H1 (cell line): ENCODE data around the gene LRP5. TPM values are rescaled to one million over a fixed set of nuclear protein-coding genes. Genes with fewer than 3 reads are reported as not detected.
"Not testable (repeated sequence)": the region's sequence is repeated elsewhere in the genome, so short reads cannot be mapped to it uniquely, and the experiment has no call there.

Experiments
- CTCF ChIA-PET: fragments of 300-600 bp; sonication (Branson Sonifier 250); formaldehyde crosslinking; loops from one replicate; lab custom pipeline; 2021; ENCODE audit not compliant: partially characterized antibody; lab: Charles Lee
- POLR2A ChIA-PET: fragments of 300-600 bp; sonication (Branson Sonifier 250); formaldehyde crosslinking; loops from one replicate; lab custom pipeline; 2021; ENCODE audit warnings: inconsistent platforms; ENCODE audit not compliant: partially characterized antibody; lab: Charles Lee
- DNase-seq, 2 experiments: peaks; one replicate each; pipeline versions ENCODE4 v3.0.0 to v3.0.0-alpha.2; 2010 to 2022; ENCODE audit warnings: low spot score in 2 of 2, low read depth in 1 of 2, mixed read lengths in 1 of 2
- FAIRE-seq: peaks from 2 replicates; lab custom pipeline; 2011; peaks lifted over from hg19 to GRCh38; lab: Jason Lieb, UNC
- H2AFZ ChIP-seq: 2 replicates; pipeline ENCODE4 v1.8.1; 2012; ENCODE audit warnings: low read length, inconsistent platforms
- H2AK5ac ChIP-seq: 2 replicates; pipeline ENCODE4 v1.6.1; 2013; ENCODE audit warnings: low read depth, low read length
- H2BK120ac ChIP-seq: replicated peaks from 2 replicates; pipeline ENCODE3; 2013; ENCODE audit warnings: low read depth, low read length, inconsistent platforms
- H2BK12ac ChIP-seq: 2 replicates; pipeline ENCODE4 v1.6.1; 2013; ENCODE audit warnings: low read depth, low read length
- H2BK15ac ChIP-seq: 2 replicates; pipeline ENCODE4 v1.6.1; 2013; ENCODE audit warnings: low read length
- H2BK20ac ChIP-seq: 2 replicates; pipeline ENCODE4 v1.6.1; 2013; ENCODE audit warnings: low read length
- H2BK5ac ChIP-seq: 2 replicates; pipeline ENCODE4 v1.6.1; 2013; ENCODE audit warnings: low read depth, low read length
- H3K14ac ChIP-seq: 2 replicates; pipeline ENCODE4 v1.6.1; 2013; ENCODE audit warnings: inconsistent platforms; ENCODE audit not compliant: insufficient read length
- H3K18ac ChIP-seq: 2 replicates; pipeline ENCODE4 v1.6.1; 2013; ENCODE audit warnings: low read length; ENCODE audit errors: extremely low read depth
- H3K23ac ChIP-seq: 2 replicates; pipeline ENCODE4 v1.6.1; 2013; ENCODE audit warnings: inconsistent platforms; ENCODE audit not compliant: insufficient read length
- H3K23me2 ChIP-seq: 2 replicates; pipeline ENCODE4 v1.6.1; 2013; ENCODE audit warnings: low read depth, low read length
- H3K27ac ChIP-seq: 2 replicates; pipeline ENCODE4 v1.6.1; 2011; ENCODE audit warnings: low read depth, low read length, inconsistent platforms
- H3K27me3 ChIP-seq, 4 experiments: replicated peaks in 1 of 4; 1 replicate in 1 of 4; 2 replicates in 3 of 4; pipeline versions ENCODE4 v1.6.1 to v1.8.1; 2011 to 2013; ENCODE audit warnings: low read length in 3 of 4, mild to moderate bottlenecking in 3 of 4, inconsistent platforms in 2 of 4, mixed read lengths in 2 of 4, moderate library complexity in 1 of 4; ENCODE audit not compliant: control insufficient read depth in 3 of 4, insufficient read depth in 3 of 4; ENCODE audit errors: extremely low read depth in 1 of 4
- H3K36me3 ChIP-seq, 4 experiments: 2 replicates each; pipeline versions ENCODE4 v1.6.1 to v1.8.1; 2011 to 2013; ENCODE audit warnings: mild to moderate bottlenecking in 4 of 4, low read length in 3 of 4, moderate library complexity in 2 of 4, control low read depth in 1 of 4, inconsistent platforms in 1 of 4; ENCODE audit not compliant: insufficient read depth in 4 of 4, control insufficient read depth in 2 of 4
- H3K4ac ChIP-seq: replicated peaks from 2 replicates; pipeline ENCODE3; 2013; ENCODE audit warnings: low read length, low read depth, mixed read lengths, inconsistent platforms; ENCODE audit not compliant: insufficient read length
- H3K4me1 ChIP-seq, 4 experiments: replicated peaks in 1 of 4; 1 replicate in 1 of 4; 2 replicates in 3 of 4; pipeline versions ENCODE4 v1.6.1 to v1.8.1; 2011 to 2013; ENCODE audit warnings: low read length in 3 of 4, inconsistent platforms in 2 of 4, mixed read lengths in 1 of 4; ENCODE audit not compliant: insufficient read depth in 4 of 4, control insufficient read depth in 3 of 4
- H3K4me2 ChIP-seq, 2 experiments: 2 replicates each; pipeline versions ENCODE4 v1.6.1 to v1.8.1; 2011 to 2013; ENCODE audit warnings: low read depth in 2 of 2, low read length in 2 of 2, control low read depth in 1 of 2, inconsistent platforms in 1 of 2, mild to moderate bottlenecking in 1 of 2; ENCODE audit not compliant: insufficient read depth in 1 of 2
- H3K4me3 ChIP-seq, 4 experiments: fragments of 200-600, 300-600 bp in 1 of 4; sonication (generic), shearing (Covaris generic), sonication (Bioruptor Twin) in 1 of 4; 2 replicates each; pipeline versions ENCODE4 v1.5.1 to v1.8.1; 2011 to 2016; ENCODE audit warnings: low read length in 4 of 4, low read depth in 3 of 4, control low read depth in 2 of 4, inconsistent platforms in 2 of 4, mild to moderate bottlenecking in 2 of 4, mixed read lengths in 1 of 4, moderate library complexity in 1 of 4; ENCODE audit not compliant: insufficient read depth in 2 of 4; ENCODE audit errors: extremely low read depth in 1 of 4
- H3K56ac ChIP-seq: replicated peaks from 2 replicates; pipeline ENCODE3; 2013; ENCODE audit warnings: low read depth, mild to moderate bottlenecking, mixed read lengths, low read length, inconsistent platforms; ENCODE audit not compliant: insufficient read length
- H3K79me1 ChIP-seq: 2 replicates; pipeline ENCODE4 v1.6.1; 2013; ENCODE audit warnings: low read depth, low read length, control low read depth
- H3K79me2 ChIP-seq, 2 experiments: 2 replicates each; pipeline versions ENCODE4 v1.6.1 to v1.8.1; 2012 to 2013; ENCODE audit warnings: low read length in 2 of 2, mild to moderate bottlenecking in 2 of 2, inconsistent platforms in 1 of 2; ENCODE audit not compliant: insufficient read depth in 2 of 2, control insufficient read depth in 1 of 2
- H3K9ac ChIP-seq, 4 experiments: replicated peaks in 1 of 4; 1 replicate in 1 of 4; 2 replicates in 3 of 4; pipeline versions ENCODE4 v1.6.1 to v1.8.1; 2011 to 2013; ENCODE audit warnings: low read depth in 3 of 4, low read length in 3 of 4, control low read depth in 2 of 4, mild to moderate bottlenecking in 2 of 4, moderate library complexity in 2 of 4, inconsistent platforms in 1 of 4; ENCODE audit errors: extremely low read depth in 1 of 4
- H3K9me3 ChIP-seq, 2 experiments: 2 replicates each; pipeline versions ENCODE4 v1.6.1 to v1.8.1; 2012 to 2013; ENCODE audit warnings: mild to moderate bottlenecking in 2 of 2, moderate library complexity in 2 of 2, control low read depth in 1 of 2, inconsistent platforms in 1 of 2, low read depth in 1 of 2, low read length in 1 of 2, mixed read lengths in 1 of 2; ENCODE audit not compliant: insufficient read depth in 2 of 2
- H4K20me1 ChIP-seq, 2 experiments: replicated peaks in 1 of 2; 2 replicates each; pipeline versions ENCODE3 to v1.8.1; 2011 to 2013; ENCODE audit warnings: inconsistent platforms in 2 of 2, low read length in 2 of 2, mild to moderate bottlenecking in 1 of 2; ENCODE audit not compliant: insufficient read depth in 2 of 2, control insufficient read depth in 1 of 2
- H4K5ac ChIP-seq: 2 replicates; pipeline ENCODE4 v1.6.1; 2013; ENCODE audit warnings: low read length, low read depth, mixed read lengths, inconsistent platforms; ENCODE audit not compliant: insufficient read length
- H4K8ac ChIP-seq: 2 replicates; pipeline ENCODE4 v1.8.0; 2013; ENCODE audit warnings: mild to moderate bottlenecking, moderate library complexity, low read length, inconsistent platforms; ENCODE audit not compliant: insufficient read depth; ENCODE audit errors: extremely low read depth
- H4K91ac ChIP-seq: replicated peaks from 2 replicates; pipeline ENCODE3; 2013; ENCODE audit warnings: low read length, mixed read lengths, inconsistent platforms; ENCODE audit not compliant: insufficient read length
- MAX ChIP-seq: IDR thresholded peaks from 2 replicates; pipeline ENCODE4 v1.6.1; 2012; ENCODE audit warnings: inconsistent platforms
- WGBS, 2 experiments: shearing (Covaris generic) in 1 of 2; methylation state at CpG; one replicate each; pipeline versions ENCODE4 v1.1.6 to v1.1.7; 2013 to 2015; ENCODE audit warnings: low lambda C conversion rate in 2 of 2, mixed read lengths in 2 of 2, inconsistent platforms in 1 of 2, low coverage in 1 of 2, missing lambda C conversion rate in 1 of 2; ENCODE audit not compliant: insufficient replicate concordance in 2 of 2, insufficient coverage in 1 of 2, insufficient read length in 1 of 2; ENCODE audit errors: extremely low coverage in 1 of 2, missing lambda C conversion rate in 1 of 2; 5-methylcytosine and 5-hydroxymethylcytosine counted together
- polyA plus RNA-seq, 7 experiments: library from polyadenylated mRNA; depleted of rRNA in 3 of 7; stranded (reverse) in 5 of 7; unstranded in 2 of 7; fragments of >200 nt in 5 of 7; fragments of 200-250 nt in 2 of 7; gene quantifications; 1 replicate in 5 of 7; 2 replicates in 1 of 7; 4 replicates in 1 of 7; pipeline versions ENCODE4 v1.2.1 to v1.2.3, GENCODE V29; 2011 to 2013; ENCODE audit warnings: missing spikeins in 2 of 7, mixed read lengths in 2 of 7
- total RNA-seq: library from RNA; stranded (reverse); fragmentation: NEBNext Ultra II Directional; extraction: Animal tissue kit (Norgen Biotek cat#: 25700); gene quantifications from 2 replicates; pipeline ENCODE4 v1.2.1, GENCODE V29; 2021

The LRP5 gene
- total and polyA plus RNA-seq, 2 of the 8 experiments (the other 6 are each of a cell fraction or from before 2014, with no cell fraction given), result 19.0 to 38.9 TPM

GRCh38 chr11:68282861-68283230, 29.5 kb upstream of the LRP5 start (continued):
- no peak for TF ChIP-seq MAX

- not testable (repeated sequence) for H2BK15ac ChIP-seq, H3K27ac ChIP-seq, H3K9me3 ChIP-seq, H3K9ac ChIP-seq, H3K4me3 ChIP-seq, H3K4me2 ChIP-seq, H3K79me1 ChIP-seq, H4K8ac ChIP-seq, H2BK5ac ChIP-seq, H3K23ac ChIP-seq, H2BK120ac ChIP-seq, H3K4me1 ChIP-seq, H2AFZ ChIP-seq, H3K23me2 ChIP-seq, H4K5ac ChIP-seq, H4K91ac ChIP-seq, FAIRE-seq, H3K4ac ChIP-seq, H3K36me3 ChIP-seq, H3K79me2 ChIP-seq, H3K14ac ChIP-seq, DNase-seq, H3K56ac ChIP-seq, H3K18ac ChIP-seq, H2AK5ac ChIP-seq, H2BK12ac ChIP-seq, H3K27me3 ChIP-seq, H4K20me1 ChIP-seq, H2BK20ac ChIP-seq
- CTCF ChIA-PET, result interaction anchor here (0.6 to 1.1 kb wide), 3 partner anchors 11 to 48 kb away, joined by 3 to 5 read pairs (median 3); no protein-coding TSS in a partner anchor
- 81% methylated on average over 3 of the region's 3 CpGs; no CpG with 5 or more reads in 1 of the 2 experiments for WGBS, 2 experiments
- POLR2A ChIA-PET, result interaction anchor here (0.7 to 1.6 kb wide), 2 partner anchors 13 to 27 kb away, joined by 3 read pairs; partner anchors contain the start of gene C11orf24
Observed at GRCh38 chr11:68284588-68284987, 27.8 kb upstream of the LRP5 start.
